Endothelial cell of umbilical vein (primary cell): ENCODE results near the gene MGST1. TPM values are rescaled to one million over a fixed set of nuclear protein-coding genes. Genes with fewer than 3 reads are reported as not detected.

Experiments used
- BruUV-seq: library from RNA; stranded (reverse); fragments of 400-500 nt; replicated peaks from 2 replicates; lab custom pipeline; 2021; lab: Mats Ljungman, UMichigan
- CTCF ChIA-PET: fragments of 300-600, 350-600 bp; sonication (Branson Sonifier 250); formaldehyde crosslinking; loops from one replicate; lab custom pipeline; 2021; ENCODE audit warnings: antibody characterized with exemption, inconsistent platforms; lab: Charles Lee
- POLR2A ChIA-PET: fragments of 300-600, 350-600 bp; sonication (Branson Sonifier 250); formaldehyde crosslinking; loops from one replicate; lab custom pipeline; 2021; ENCODE audit warnings: antibody characterized with exemption, inconsistent platforms; lab: Charles Lee
- DNase-seq: peaks from one replicate; pipeline ENCODE4 v3.0.0-alpha.2; 2011; ENCODE audit warnings: low read depth, low spot score
- FAIRE-seq: peaks from 2 replicates; lab custom pipeline; 2011; peaks lifted over from hg19 to GRCh38; lab: Jason Lieb, UNC
- H2AFZ ChIP-seq: 2 replicates; pipeline ENCODE4 v1.6.0; 2012; ENCODE audit warnings: low read depth, low read length, control low read depth, inconsistent platforms
- H3K27ac ChIP-seq: 2 replicates; pipeline ENCODE4 v1.5.1; 2011; ENCODE audit warnings: low read depth, mild to moderate bottlenecking, control low read depth, low read length, moderate library complexity; ENCODE audit not compliant: insufficient read depth
- H3K27me3 ChIP-seq, 2 experiments: 2 replicates each; pipeline versions ENCODE4 v1.6.0 to v1.6.1; 2011; ENCODE audit warnings: low read length in 2 of 2, mixed read lengths in 1 of 2; ENCODE audit not compliant: control insufficient read depth in 2 of 2, insufficient read depth in 2 of 2
- H3K36me3 ChIP-seq, 2 experiments: 2 replicates in 1 of 2; 3 replicates in 1 of 2; pipeline ENCODE4 v1.5.1; 2011; ENCODE audit warnings: low read length in 2 of 2, mild to moderate bottlenecking in 1 of 2, moderate library complexity in 1 of 2; ENCODE audit not compliant: control insufficient read depth in 2 of 2, insufficient read depth in 2 of 2; ENCODE audit errors: extremely low read depth in 1 of 2
- H3K4me1 ChIP-seq: 3 replicates; pipeline ENCODE4 v1.5.1; 2011; ENCODE audit warnings: mild to moderate bottlenecking, low read length; ENCODE audit not compliant: control insufficient read depth, insufficient read depth; ENCODE audit errors: extremely low read depth
- H3K4me2 ChIP-seq: 2 replicates; pipeline ENCODE4 v1.6.1; 2011; ENCODE audit warnings: low read length, control low read depth, mixed read lengths; ENCODE audit not compliant: insufficient read depth
- H3K4me3 ChIP-seq, 3 experiments: fragments of 200-600 bp in 1 of 3; sonication (generic), shearing (Covaris generic) in 1 of 3; replicated peaks in 1 of 3; 2 replicates each; pipeline ENCODE4 v1.5.1; 2011 to 2016; ENCODE audit warnings: control low read depth in 3 of 3, low read length in 3 of 3, mild to moderate bottlenecking in 2 of 3, inconsistent platforms in 1 of 3, low read depth in 1 of 3, moderate library complexity in 1 of 3; ENCODE audit not compliant: insufficient read depth in 1 of 3
- H3K79me2 ChIP-seq: 2 replicates; pipeline ENCODE4 v1.6.0; 2012; ENCODE audit warnings: low read length, inconsistent platforms; ENCODE audit not compliant: control insufficient read depth, insufficient read depth
- H3K9ac ChIP-seq: replicated peaks from 2 replicates; pipeline ENCODE3; 2011; ENCODE audit warnings: low read length, control low read depth; ENCODE audit not compliant: insufficient read depth; ENCODE audit errors: extremely low read depth
- H3K9me1 ChIP-seq: replicated peaks from 3 replicates; pipeline ENCODE4 v1.6.0; 2011; ENCODE audit warnings: mild to moderate bottlenecking, low read length; ENCODE audit not compliant: control insufficient read depth, insufficient read depth; ENCODE audit errors: extremely low read depth
- H3K9me3 ChIP-seq: replicated peaks from 2 replicates; pipeline ENCODE4 v1.5.1; 2012; ENCODE audit warnings: low read length, inconsistent platforms; ENCODE audit not compliant: control insufficient read depth, insufficient read depth
- H4K20me1 ChIP-seq: replicated peaks from 2 replicates; pipeline ENCODE3; 2011; ENCODE audit warnings: mild to moderate bottlenecking, low read length; ENCODE audit not compliant: control insufficient read depth, insufficient read depth; ENCODE audit errors: extremely low read depth
- EZH2 ChIP-seq: IDR thresholded peaks from 2 replicates; pipeline ENCODE4 v1.6.1; 2012; ENCODE audit warnings: borderline replicate concordance, low read depth, mild to moderate bottlenecking, moderate library complexity, low read length, inconsistent platforms; ENCODE audit not compliant: severe bottlenecking
- FOS ChIP-seq: IDR thresholded peaks from 2 replicates; pipeline ENCODE4 v1.6.1; 2011; ENCODE audit warnings: mild to moderate bottlenecking, low read length, moderate library complexity, borderline replicate concordance; ENCODE audit not compliant: insufficient read depth
- GATA2 ChIP-seq: IDR thresholded peaks from 2 replicates; pipeline ENCODE4 v1.7.0; 2011; ENCODE audit warnings: low read depth, mild to moderate bottlenecking, moderate library complexity, mixed read lengths, low read length; ENCODE audit not compliant: insufficient read length, insufficient read depth
- JUN ChIP-seq: IDR thresholded peaks from 2 replicates; pipeline ENCODE4 v1.6.1; 2011; ENCODE audit warnings: borderline replicate concordance, low read depth; ENCODE audit not compliant: insufficient read length, insufficient read depth
- MYC ChIP-seq: IDR thresholded peaks from one replicate; pipeline ENCODE4 v1.6.1; 2011; ENCODE audit warnings: mild to moderate bottlenecking, low read depth, low read length
- POLR2A ChIP-seq: IDR thresholded peaks from 2 replicates; pipeline ENCODE4 v1.6.1; 2012; ENCODE audit warnings: low read depth, mild to moderate bottlenecking, control low read depth, low read length
- POLR2AphosphoS5 ChIP-seq: IDR thresholded peaks from 2 replicates; pipeline ENCODE4 v1.6.1; 2012; ENCODE audit warnings: low read depth, mild to moderate bottlenecking, control low read depth, low read length, moderate library complexity; ENCODE audit not compliant: insufficient read depth
- dilution Hi-C: fragments of 300-500 bp; cut with MboI; formaldehyde crosslinking; loops from one replicate; pipeline ENCODE4 v1.15.0; 2019; ENCODE audit warnings: low sequenced_read_pairs; ENCODE audit not compliant: extremely low pct_ligation_motif_present
- intact Hi-C: fragments of 100-400 bp; cut with micrococcal nuclease; formaldehyde crosslinking; loops from one replicate; pipeline ENCODE4 v1.10.0; 2022
- polyA plus RNA-seq, 4 experiments: library from polyadenylated mRNA; depleted of rRNA in 3 of 4; stranded (reverse) in 3 of 4; unstranded in 1 of 4; fragments of >200 nt; gene quantifications; 2 replicates each; pipeline versions ENCODE4 v1.2.1 to v1.2.3, GENCODE V29; 2011 to 2012; ENCODE audit warnings: missing spikeins in 1 of 4
- total RNA-seq: library from RNA; stranded (reverse); gene quantifications from 2 replicates; pipeline ENCODE4 v1.2.3, GENCODE V29; 2021
- TF ChIP-seq, protein P1 (sequence below), 2 donors: IDR thresholded peaks; 1 replicate in 1 of 2; 2 replicates in 1 of 2; pipeline ENCODE4 v1.5.1; 2011; ENCODE audit warnings: low read length in 2 of 2, mild to moderate bottlenecking in 2 of 2, moderate library complexity in 2 of 2, control low read depth in 1 of 2, inconsistent platforms in 1 of 2, low read depth in 1 of 2; ENCODE audit not compliant: insufficient read depth in 1 of 2; ENCODE audit errors: extremely low read depth in 1 of 2
- TF ChIP-seq, protein P2 (sequence below): IDR thresholded peaks from 2 replicates; pipeline ENCODE4 v1.6.1; 2011; ENCODE audit not compliant: insufficient read depth, insufficient read length

MGST1 gene
- total and polyA plus RNA-seq, 2 donors (not counting 3 experiments of a cell fraction or from before 2014, with no cell fraction given) = 131 to 170 TPM

DNA sequence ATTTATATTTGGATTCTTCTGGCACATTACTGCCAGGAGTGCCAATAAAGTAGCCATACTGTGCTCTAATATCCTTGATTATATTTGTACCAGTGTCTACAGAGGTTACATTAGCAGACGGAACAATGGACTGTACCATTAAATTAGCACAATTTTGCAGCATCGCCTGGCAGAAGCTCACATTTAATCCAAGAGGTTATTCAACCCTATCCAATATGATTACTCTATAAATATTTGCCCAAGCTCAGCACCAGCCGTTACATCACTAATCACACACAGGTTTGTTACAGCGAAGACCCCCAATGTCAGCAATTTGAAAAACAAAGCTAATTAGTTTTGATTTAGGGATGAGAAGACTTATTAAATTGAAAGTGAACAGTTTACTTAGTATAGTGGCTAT is 16.9 kb upstream of the MGST1 start:
- Histone ChIP-seq H3K9me3 (no peaks in the 10 kb centered on the region), H3K4me3 (no peak overlapping the region), H4K20me1 (no peaks in the 10 kb centered on the region), H3K4me2 (no peak overlapping the region), H2AFZ (no peak overlapping the region), H3K9ac (no peak overlapping the region), H3K79me2 (no peaks in the 10 kb centered on the region), H3K27me3 (peaks cover 0 to 2% of the 10 kb centered on the region in 2 experiments), H3K9me1 (no peaks in the 10 kb centered on the region), H3K4me1 (no peaks in the 10 kb centered on the region), H3K27ac (no peak overlapping the region), H3K36me3 (no peaks in the 10 kb centered on the region)
- dilution Hi-C loops (no loop called here), intact Hi-C loops (no loop called here)
- ChIA-PET CTCF (interaction anchor here (1.1 kb wide), 1 partner anchor 29 kb away, joined by 4 read pairs; no protein-coding TSS in a partner anchor), POLR2A (no interaction called here)
- FAIRE-seq = no peak
- BruUV-seq = no TSS peak
- DNase-seq = no peak
- TF ChIP-seq EZH2 = no peak
- TF ChIP-seq JUN = no peak
- TF ChIP-seq, protein P1, sequence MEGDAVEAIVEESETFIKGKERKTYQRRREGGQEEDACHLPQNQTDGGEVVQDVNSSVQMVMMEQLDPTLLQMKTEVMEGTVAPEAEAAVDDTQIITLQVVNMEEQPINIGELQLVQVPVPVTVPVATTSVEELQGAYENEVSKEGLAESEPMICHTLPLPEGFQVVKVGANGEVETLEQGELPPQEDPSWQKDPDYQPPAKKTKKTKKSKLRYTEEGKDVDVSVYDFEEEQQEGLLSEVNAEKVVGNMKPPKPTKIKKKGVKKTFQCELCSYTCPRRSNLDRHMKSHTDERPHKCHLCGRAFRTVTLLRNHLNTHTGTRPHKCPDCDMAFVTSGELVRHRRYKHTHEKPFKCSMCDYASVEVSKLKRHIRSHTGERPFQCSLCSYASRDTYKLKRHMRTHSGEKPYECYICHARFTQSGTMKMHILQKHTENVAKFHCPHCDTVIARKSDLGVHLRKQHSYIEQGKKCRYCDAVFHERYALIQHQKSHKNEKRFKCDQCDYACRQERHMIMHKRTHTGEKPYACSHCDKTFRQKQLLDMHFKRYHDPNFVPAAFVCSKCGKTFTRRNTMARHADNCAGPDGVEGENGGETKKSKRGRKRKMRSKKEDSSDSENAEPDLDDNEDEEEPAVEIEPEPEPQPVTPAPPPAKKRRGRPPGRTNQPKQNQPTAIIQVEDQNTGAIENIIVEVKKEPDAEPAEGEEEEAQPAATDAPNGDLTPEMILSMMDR (IDR thresholded peaks at IDR 0.05; ENCODE audit: extremely low read depth in 1 of 2, insufficient read depth in 1 of 2, low read depth in 1 of 2, low read length in 2 of 2) = no peak
- TF ChIP-seq, protein P2, sequence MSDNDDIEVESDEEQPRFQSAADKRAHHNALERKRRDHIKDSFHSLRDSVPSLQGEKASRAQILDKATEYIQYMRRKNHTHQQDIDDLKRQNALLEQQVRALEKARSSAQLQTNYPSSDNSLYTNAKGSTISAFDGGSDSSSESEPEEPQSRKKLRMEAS = no peak
- TF ChIP-seq MYC = no peak

DNA sequence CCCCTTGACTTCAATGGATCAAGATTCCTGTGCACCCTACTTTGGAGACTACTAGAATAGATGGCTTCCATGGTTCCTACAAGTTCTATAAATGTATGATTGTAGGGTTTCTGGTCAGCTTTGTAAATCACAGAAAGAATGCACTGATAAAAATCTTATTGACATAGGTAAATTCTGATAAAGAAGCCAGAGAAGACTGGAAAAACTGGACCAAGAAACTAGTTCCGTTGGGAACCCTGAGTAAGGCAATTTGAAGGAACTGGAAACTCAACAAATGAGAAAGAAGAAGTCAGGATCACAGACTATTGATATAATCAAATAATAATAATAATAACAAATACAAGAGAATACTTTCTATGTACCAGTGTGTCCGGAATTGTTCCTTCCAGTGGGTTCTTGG is 15.4 kb upstream of the MGST1 start:
- Histone ChIP-seq H3K4me2 (no peak overlapping the region), H3K4me1 (no peaks in the 10 kb centered on the region), H3K79me2 (no peaks in the 10 kb centered on the region), H3K9me3 (no peaks in the 10 kb centered on the region), H3K4me3 (no peak overlapping the region), H3K9me1 (no peaks in the 10 kb centered on the region), H4K20me1 (no peaks in the 10 kb centered on the region), H2AFZ (no peak overlapping the region), H3K9ac (no peak overlapping the region), H3K36me3 (no peaks in the 10 kb centered on the region), H3K27me3 (peaks cover 0 to 2% of the 10 kb centered on the region in 2 experiments), H3K27ac (no peak overlapping the region)
- POLR2A ChIA-PET = no interaction called here
- CTCF ChIA-PET = no interaction called here
- BruUV-seq = no TSS peak
- DNase-seq = no peak
- TF ChIP-seq JUN = no peak
- TF ChIP-seq, protein P1 (IDR thresholded peaks at IDR 0.05; ENCODE audit: extremely low read depth in 1 of 2, insufficient read depth in 1 of 2, low read depth in 1 of 2, low read length in 2 of 2) = no peak
- no peak for TF ChIP-seq MYC
- no peak for TF ChIP-seq POLR2AphosphoS5
- TF ChIP-seq FOS = no peak
- no peak for TF ChIP-seq POLR2A
- TF ChIP-seq, protein P2 = no peak
- no peak for TF ChIP-seq EZH2
- TF ChIP-seq GATA2 = no peak
- dilution Hi-C loops = no loop called here
- intact Hi-C loops = no loop called here
- no peak for FAIRE-seq
